MG63 (cell line): ENCODE measurements around the gene DHRSX. TPM values are rescaled to one million over a fixed set of nuclear protein-coding genes. Genes with fewer than 3 reads are reported as not detected.
A peak's percentile ranks its signal among the peaks of the same experiment; 100 is the strongest.

Source experiments
- DNase-seq: peaks from one replicate; pipeline ENCODE4 v3.0.0-alpha.2; 2020
- H3K27me3 ChIP-seq: fragments of 250-450 bp; sonication (Bioruptor Pico); 2 replicates; pipeline ENCODE4 v1.5.1; 2020; ENCODE audit warnings: mild to moderate bottlenecking, moderate library complexity
- H3K36me3 ChIP-seq: fragments of 250-450 bp; sonication (Bioruptor Pico); 2 replicates; pipeline ENCODE4 v1.5.1; 2020; ENCODE audit warnings: mild to moderate bottlenecking, moderate library complexity
- H3K4me3 ChIP-seq: fragments of 250-450 bp; sonication (Bioruptor Pico); 2 replicates; pipeline ENCODE4 v1.5.1; 2020; ENCODE audit warnings: mild to moderate bottlenecking, moderate library complexity
- H3K9me3 ChIP-seq: fragments of 250-450 bp; sonication (Bioruptor Pico); 2 replicates; pipeline ENCODE4 v1.5.1; 2020; ENCODE audit warnings: mild to moderate bottlenecking, moderate library complexity
- total RNA-seq: library from RNA; depleted of rRNA; stranded (reverse); fragments of >200 nt; shearing (Covaris generic); gene quantifications from 2 replicates; pipeline ENCODE4 v1.2.3, GENCODE V29; 2014; ENCODE audit warnings: low replicate concordance

DHRSX gene
- total RNA-seq, 1 experiment from 2014 or later, result 18.6 TPM

GRCh38 chrX:2504706-2505332 lies 4.0 kb upstream of the DHRSX start:
- Histone ChIP-seq H3K27me3 (0 out of 2 replicates have a peak, but pooled peaks cover 3% of the 10 kb centered on the region), H3K4me3 (no peak overlapping the region), H3K9me3 (no peaks in the 10 kb centered on the region), H3K36me3 (no peaks in the 10 kb centered on the region)
- no peak for DNase-seq

GRCh38 chrX:2503591-2504500 lies 3.1 kb upstream of the DHRSX start:
- H3K27me3 ChIP-seq, result no peaks in the 10 kb centered on the region
- no peak for DNase-seq
- no peak overlapping the region for H3K4me3 ChIP-seq
- H3K9me3 ChIP-seq, result no peaks in the 10 kb centered on the region
- peaks cover 9% of the 10 kb centered on the region; the same call in 1 of the 2 replicates for H3K36me3 ChIP-seq

- Histone ChIP-seq H3K4me3 (no peak overlapping the region), H3K36me3 (peaks cover 13% of the 10 kb centered on the region), H3K9me3 (no peaks in the 10 kb centered on the region), H3K27me3 (no peaks in the 10 kb centered on the region)
- no peak for DNase-seq
Measured at GRCh38 chrX:2502668-2503519, 2.1 kb upstream of the DHRSX start.

- Histone ChIP-seq H3K27me3 (no peaks in the 10 kb centered on the region), H3K4me3 (no peak overlapping the region), H3K9me3 (no peaks in the 10 kb centered on the region), H3K36me3 (peaks cover 20% of the 10 kb centered on the region)
- DNase-seq, result no peak
Measured at GRCh38 chrX:2502120-2502667, 1.4 kb upstream of the DHRSX start.

GRCh38 chrX:2501559-2502102 lies 855 bp upstream of the DHRSX start:
- Histone ChIP-seq H3K4me3 (no peak overlapping the region), H3K27me3 (no peaks in the 10 kb centered on the region), H3K9me3 (no peaks in the 10 kb centered on the region), H3K36me3 (peaks cover 24% of the 10 kb centered on the region)
- no peak for DNase-seq

DNA sequence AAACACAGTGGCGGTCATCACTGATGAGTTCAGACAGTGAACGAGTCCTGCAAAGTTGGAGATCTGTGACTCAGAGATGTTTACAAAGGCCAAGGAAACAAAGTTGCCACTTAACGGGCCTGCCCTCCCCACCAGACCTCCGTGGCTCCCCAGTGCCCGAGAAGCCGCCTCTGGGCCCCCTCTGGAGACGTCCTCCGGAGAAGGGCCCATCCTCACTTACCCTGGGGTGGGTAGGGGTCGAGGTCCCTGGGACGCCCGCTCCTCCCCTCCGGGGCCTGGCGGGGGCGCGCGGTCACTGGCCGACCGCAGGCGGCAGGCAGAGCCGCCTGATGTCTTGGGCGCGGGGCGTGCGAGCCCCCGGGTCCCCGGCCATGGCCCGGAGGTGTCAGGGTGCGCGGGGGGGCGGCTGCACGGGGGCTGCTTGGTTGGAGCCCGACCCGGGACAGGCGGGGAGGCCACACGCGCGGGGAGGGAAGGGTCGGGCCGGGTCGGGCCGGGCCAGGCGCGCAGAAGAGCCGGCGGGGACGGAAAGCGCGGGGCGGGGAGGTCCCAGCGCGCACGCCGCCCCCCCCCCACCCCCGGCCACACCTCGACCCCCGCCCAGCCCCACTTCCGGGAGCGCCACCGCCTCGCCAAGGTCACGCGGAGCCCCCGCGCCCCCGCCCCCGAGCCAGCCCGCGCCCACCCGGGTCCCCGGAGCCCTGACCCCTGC lies 529 bp downstream of the DHRSX start:
- peak; percentile 70 for DNase-seq
- H3K9me3 ChIP-seq, result no peaks in the 10 kb centered on the region
- H3K27me3 ChIP-seq, result no peaks in the 10 kb centered on the region
- peak overlapping the region; percentile 93 for H3K4me3 ChIP-seq
- peaks cover 37% of the 10 kb centered on the region for H3K36me3 ChIP-seq

GRCh38 chrX:2499507-2499906 lies 1.3 kb downstream of the DHRSX start:
- Histone ChIP-seq H3K27me3 (no peaks in the 10 kb centered on the region), H3K4me3 (peak overlapping the region; percentile 93), H3K36me3 (peaks cover 37% of the 10 kb centered on the region), H3K9me3 (no peaks in the 10 kb centered on the region)
- no peak for DNase-seq

DNA sequence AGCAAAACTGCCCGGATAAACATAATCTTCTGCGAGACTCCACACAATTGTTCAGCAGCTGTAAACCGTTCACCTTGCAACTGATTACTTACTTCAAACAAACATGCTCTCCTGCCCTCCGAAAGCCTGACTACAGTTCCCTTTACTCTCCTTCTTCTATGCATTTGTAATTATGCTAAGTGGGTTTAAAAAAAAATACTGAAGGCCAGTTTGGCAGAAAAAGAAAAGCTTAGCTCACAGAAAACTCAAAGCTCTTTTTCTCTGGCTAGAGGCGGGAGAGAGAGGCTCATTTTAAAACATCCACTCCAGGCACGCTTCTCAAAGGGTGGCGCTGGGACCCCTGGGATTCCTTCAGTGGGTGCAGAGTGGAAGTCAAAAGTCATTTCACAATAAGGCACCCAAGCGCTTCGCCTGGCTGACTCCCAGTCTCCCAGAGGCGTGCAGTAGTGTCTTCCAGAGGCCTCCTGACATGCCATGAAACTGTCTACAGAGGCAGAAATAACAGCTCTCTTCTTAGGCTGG lies 1.9 kb downstream of the DHRSX start:
- DNase-seq, result peak; percentile 46
- Histone ChIP-seq H3K4me3 (peak overlapping the region; percentile 93), H3K9me3 (no peaks in the 10 kb centered on the region), H3K36me3 (peaks cover 37% of the 10 kb centered on the region), H3K27me3 (no peaks in the 10 kb centered on the region)

GRCh38 chrX:2497961-2498780 lies 2.6 kb downstream of the DHRSX start:
- H3K36me3 ChIP-seq, result peaks cover 39% of the 10 kb centered on the region
- H3K9me3 ChIP-seq, result no peaks in the 10 kb centered on the region
- no peak for DNase-seq
- peak overlapping the region; percentile 93 for H3K4me3 ChIP-seq
- no peaks in the 10 kb centered on the region for H3K27me3 ChIP-seq

- H3K4me3 ChIP-seq, result no peak overlapping the region
- no peak for DNase-seq
- no peaks in the 10 kb centered on the region for H3K27me3 ChIP-seq
- peaks cover 63% of the 10 kb centered on the region for H3K36me3 ChIP-seq
- H3K9me3 ChIP-seq, result no peaks in the 10 kb centered on the region
Measured at GRCh38 chrX:2495595-2495994, 5.2 kb downstream of the DHRSX start.

- no peak overlapping the region for H3K4me3 ChIP-seq
- no peaks in the 10 kb centered on the region for H3K9me3 ChIP-seq
- DNase-seq, result no peak
- H3K36me3 ChIP-seq, result peaks cover 77% of the 10 kb centered on the region
- no peaks in the 10 kb centered on the region for H3K27me3 ChIP-seq
Measured at GRCh38 chrX:2492531-2493218, 8.1 kb downstream of the DHRSX start.

- H3K9me3 ChIP-seq, result no peaks in the 10 kb centered on the region
- peaks cover 77% of the 10 kb centered on the region for H3K36me3 ChIP-seq
- no peaks in the 10 kb centered on the region for H3K27me3 ChIP-seq
- no peak for DNase-seq
- H3K4me3 ChIP-seq, result no peak overlapping the region
Measured at GRCh38 chrX:2490634-2491033, 10.1 kb downstream of the DHRSX start.

- no peak for DNase-seq
- peaks cover 79% of the 10 kb centered on the region for H3K36me3 ChIP-seq
Measured at GRCh38 chrX:2489446-2490445, 11.0 kb downstream of the DHRSX start.

More at GRCh38 chrX:2489446-2490445, 11.0 kb downstream of the DHRSX start:
- Histone ChIP-seq H3K9me3 (no peaks in the 10 kb centered on the region), H3K27me3 (no peaks in the 10 kb centered on the region), H3K4me3 (no peak overlapping the region)
